ENCODE results near the gene DDOST.

DNA sequence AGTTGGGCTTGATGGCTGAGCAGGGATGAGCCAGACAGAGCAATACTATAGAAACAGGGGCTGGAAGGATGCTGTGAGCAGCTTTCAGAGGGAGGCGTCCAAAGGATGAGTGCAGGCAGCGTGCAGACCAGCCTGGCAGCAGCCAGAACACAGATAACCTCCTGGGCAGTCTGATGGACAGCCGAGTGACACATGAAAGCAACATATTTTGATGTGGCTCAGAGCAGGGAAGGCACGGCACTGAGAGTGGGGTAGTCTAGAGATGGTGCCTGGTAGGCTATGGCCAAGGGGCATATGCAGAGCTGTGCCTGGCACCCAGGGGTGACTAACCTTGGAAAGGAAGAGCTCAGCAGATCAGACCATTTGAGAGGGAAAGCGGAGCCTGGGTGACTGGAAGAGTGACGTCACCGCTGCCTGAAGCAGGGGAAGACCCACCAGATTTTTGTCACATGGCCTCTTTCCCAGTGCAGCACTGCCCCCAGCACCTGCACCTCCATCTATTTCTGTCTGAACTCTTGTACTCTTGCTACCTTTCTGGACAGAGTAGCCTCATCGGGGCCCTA lies 24.3 kb downstream of the DDOST start:
- TF ChIP-seq, protein P1, sequence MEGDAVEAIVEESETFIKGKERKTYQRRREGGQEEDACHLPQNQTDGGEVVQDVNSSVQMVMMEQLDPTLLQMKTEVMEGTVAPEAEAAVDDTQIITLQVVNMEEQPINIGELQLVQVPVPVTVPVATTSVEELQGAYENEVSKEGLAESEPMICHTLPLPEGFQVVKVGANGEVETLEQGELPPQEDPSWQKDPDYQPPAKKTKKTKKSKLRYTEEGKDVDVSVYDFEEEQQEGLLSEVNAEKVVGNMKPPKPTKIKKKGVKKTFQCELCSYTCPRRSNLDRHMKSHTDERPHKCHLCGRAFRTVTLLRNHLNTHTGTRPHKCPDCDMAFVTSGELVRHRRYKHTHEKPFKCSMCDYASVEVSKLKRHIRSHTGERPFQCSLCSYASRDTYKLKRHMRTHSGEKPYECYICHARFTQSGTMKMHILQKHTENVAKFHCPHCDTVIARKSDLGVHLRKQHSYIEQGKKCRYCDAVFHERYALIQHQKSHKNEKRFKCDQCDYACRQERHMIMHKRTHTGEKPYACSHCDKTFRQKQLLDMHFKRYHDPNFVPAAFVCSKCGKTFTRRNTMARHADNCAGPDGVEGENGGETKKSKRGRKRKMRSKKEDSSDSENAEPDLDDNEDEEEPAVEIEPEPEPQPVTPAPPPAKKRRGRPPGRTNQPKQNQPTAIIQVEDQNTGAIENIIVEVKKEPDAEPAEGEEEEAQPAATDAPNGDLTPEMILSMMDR (IDR thresholded peaks at IDR 0.05): no peak
- TF ChIP-seq MXI1 (IDR thresholded peaks at IDR 0.05; ENCODE audit: low read depth, low read length): no peak
- TF ChIP-seq RFX5 (IDR thresholded peaks at IDR 0.05; ENCODE audit: low read length): no peak
- TF ChIP-seq YY1 (IDR thresholded peaks at IDR 0.05; ENCODE audit: low read depth): no peak
- TF ChIP-seq EZH2phosphoT487 (IDR thresholded peaks at IDR 0.05; ENCODE audit: borderline replicate concordance, low read depth): no peak
- no peak for TF ChIP-seq POLR2AphosphoS5 (IDR thresholded peaks at IDR 0.05; ENCODE audit: low read depth, low read length)
- TF ChIP-seq, protein P2, sequence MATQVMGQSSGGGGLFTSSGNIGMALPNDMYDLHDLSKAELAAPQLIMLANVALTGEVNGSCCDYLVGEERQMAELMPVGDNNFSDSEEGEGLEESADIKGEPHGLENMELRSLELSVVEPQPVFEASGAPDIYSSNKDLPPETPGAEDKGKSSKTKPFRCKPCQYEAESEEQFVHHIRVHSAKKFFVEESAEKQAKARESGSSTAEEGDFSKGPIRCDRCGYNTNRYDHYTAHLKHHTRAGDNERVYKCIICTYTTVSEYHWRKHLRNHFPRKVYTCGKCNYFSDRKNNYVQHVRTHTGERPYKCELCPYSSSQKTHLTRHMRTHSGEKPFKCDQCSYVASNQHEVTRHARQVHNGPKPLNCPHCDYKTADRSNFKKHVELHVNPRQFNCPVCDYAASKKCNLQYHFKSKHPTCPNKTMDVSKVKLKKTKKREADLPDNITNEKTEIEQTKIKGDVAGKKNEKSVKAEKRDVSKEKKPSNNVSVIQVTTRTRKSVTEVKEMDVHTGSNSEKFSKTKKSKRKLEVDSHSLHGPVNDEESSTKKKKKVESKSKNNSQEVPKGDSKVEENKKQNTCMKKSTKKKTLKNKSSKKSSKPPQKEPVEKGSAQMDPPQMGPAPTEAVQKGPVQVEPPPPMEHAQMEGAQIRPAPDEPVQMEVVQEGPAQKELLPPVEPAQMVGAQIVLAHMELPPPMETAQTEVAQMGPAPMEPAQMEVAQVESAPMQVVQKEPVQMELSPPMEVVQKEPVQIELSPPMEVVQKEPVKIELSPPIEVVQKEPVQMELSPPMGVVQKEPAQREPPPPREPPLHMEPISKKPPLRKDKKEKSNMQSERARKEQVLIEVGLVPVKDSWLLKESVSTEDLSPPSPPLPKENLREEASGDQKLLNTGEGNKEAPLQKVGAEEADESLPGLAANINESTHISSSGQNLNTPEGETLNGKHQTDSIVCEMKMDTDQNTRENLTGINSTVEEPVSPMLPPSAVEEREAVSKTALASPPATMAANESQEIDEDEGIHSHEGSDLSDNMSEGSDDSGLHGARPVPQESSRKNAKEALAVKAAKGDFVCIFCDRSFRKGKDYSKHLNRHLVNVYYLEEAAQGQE (IDR thresholded peaks at IDR 0.05; ENCODE audit: low read depth, low read length): no peak
- TF ChIP-seq JUND (IDR thresholded peaks at IDR 0.05): no peak

All from SK-N-SH (cell line).